GM15510 (cell line): ENCODE results near the gene TRH.

Experiments
- POLR2A ChIP-seq: IDR thresholded peaks from 3 replicates; pipeline ENCODE4 v1.6.1; 2011; ENCODE audit warnings: borderline replicate concordance; ENCODE audit not compliant: insufficient read length; ENCODE audit errors: extremely low read depth

Gene TRH

DNA sequence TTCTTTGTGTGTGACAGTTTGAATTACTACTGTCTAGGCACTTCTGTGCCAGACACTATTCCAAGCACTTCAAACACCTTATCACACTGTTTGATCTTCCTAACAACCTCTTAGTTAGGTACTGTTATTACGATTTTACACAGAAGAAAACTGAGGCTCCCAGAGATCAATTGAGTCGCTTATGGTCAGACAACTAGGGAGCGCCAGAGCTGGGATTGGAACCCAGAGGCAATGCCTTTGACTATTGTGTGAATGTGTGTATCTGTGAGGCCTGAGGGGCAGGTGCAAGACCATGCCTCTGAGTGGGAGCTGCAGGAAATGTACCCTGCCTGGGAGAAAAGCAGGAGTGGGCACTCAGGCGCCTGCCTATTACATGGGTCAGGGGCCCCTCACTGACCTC, 1.8 kb downstream of the TRH start:
- no peak for TF ChIP-seq POLR2A

DNA sequence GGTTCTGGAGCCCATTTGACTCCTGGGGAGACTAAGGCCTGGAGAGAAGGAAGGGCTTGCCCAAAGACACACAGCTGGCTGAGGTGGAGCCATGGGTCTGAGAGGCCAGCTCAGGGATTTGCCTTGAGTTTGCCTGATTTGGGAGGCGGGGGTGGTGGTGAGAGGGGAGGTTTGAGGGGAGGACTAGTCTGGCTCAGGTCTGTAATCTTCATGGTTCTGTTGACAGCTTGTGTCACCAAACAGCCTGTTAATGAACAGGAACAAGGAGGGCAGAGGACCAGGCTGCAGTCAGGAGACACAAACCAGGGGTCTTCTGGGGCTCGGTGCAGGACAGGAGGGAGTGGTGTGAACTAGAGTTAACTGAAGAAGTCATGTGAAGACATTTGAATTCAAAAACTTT, 3.6 kb downstream of the TRH start:
- TF ChIP-seq POLR2A = no peak

DNA sequence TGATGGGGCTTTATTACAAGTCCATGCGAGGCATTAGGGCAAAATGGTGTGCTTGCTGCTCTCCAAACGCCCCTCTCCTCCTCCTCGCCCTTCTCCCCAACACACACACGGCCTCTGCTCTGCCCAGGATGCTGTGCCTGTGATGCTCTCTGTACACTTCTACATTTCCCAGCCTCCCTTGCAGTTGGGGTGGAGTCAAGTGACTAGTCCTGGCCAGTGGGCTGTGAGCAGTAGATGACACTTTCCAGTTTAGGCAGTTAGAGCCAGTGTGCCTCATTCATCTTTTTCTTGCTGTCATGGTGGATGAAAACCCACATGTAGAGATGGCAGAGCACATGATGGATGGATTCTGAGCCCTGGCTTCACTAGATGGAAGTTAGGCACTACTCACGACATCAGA, 5.4 kb downstream of the TRH start:
- no peak for TF ChIP-seq POLR2A

DNA sequence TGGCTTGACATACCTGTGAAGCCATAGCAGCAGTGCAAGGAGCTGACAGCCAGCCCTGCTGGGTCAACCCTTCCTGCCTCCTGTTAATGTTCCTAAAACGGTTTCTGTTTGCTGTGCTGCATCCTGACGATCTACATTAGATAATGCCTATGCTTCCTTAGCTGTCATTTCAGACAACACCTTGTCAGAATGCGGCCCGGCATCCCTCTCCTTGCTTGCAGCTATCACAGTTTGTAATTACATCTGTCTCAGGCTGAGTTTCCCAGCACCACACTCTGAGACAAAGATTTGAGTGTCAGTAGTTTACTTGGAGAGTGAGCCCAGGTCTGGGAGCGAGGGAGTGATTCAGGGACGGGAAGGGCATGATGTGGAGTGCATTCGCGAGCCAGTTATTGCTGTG, 9.0 kb downstream of the TRH start:
- no peak for TF ChIP-seq POLR2A

DNA sequence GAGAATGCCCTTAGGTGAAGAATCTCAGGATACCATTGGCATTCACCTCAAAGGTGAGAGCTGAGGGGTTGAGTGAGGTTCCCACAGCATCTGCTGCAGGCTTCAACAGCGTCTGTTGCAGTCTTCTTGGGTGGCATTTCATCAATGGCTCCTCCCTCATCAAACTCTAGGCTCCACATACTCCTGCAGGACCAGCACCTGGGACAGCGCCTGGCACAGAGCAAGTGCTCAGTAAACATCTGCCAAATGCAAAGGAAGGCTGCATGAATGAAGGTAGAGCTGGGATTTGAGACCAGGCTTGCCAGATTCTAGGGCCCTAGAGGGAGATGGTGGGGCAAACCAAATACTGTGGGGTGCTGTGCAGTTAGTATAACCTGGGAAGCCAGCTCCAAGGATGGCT, 9.6 kb downstream of the TRH start:
- TF ChIP-seq POLR2A = no peak

DNA sequence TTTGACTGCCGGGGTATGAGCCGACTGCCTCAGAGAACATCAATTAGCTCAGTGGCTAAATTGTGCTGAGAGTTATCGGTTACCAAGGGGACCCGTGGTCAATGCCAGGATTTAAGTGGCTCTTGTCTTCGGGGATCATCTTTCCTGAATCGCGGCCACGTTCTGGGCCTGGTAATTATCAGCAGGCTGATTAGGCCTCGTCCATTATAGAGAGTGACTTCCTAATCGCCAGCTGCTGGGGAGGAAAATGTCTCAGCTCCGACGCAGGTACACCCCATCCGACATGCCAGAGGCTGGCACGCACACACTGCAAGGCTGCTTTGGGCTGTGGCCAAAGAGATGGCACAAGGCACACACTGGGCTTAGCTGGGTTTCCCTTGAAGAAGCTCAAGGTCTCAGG, 10.6 kb downstream of the TRH start:
- no peak for TF ChIP-seq POLR2A

DNA sequence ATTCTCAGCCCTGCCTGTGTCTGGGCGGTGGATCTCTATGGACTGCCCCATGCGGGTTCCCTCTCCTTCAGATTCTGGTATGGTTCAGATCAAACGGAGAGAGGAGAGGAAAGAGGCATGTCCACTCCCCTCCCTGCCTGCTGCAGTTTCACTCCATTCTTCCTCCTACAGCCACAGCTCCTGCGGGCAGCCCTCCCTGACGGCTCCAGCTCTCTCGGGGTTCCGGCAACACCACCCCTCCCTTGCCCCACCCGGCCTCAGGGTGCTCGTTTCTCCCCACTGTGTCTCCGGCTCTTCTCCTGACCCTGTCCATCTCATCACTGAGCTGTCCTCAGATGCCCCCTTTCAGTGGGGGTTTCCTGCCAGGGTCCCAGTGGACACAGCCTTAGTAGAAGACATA, 13.9 kb downstream of the TRH start:
- no peak for TF ChIP-seq POLR2A

DNA sequence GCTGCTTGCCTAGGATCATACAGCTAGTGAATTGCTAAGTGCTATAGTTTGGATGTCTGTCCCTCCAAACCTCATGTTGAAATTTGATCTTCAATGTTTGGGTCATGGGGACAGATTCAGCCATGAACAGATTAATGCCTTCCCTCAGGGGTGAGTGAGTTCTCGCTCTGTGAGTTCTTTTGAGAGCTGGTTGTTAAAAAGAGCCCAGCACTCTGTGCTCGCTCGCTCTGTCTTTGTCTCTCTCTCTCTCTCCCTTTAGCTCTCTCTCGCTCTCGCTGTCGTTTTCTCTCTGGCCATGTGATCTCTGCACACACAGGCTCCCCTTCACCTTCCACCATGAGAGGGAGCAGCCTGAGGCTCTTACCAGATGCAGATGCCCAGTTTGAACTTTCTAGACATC, 14.9 kb downstream of the TRH start:
- TF ChIP-seq POLR2A = no peak

DNA sequence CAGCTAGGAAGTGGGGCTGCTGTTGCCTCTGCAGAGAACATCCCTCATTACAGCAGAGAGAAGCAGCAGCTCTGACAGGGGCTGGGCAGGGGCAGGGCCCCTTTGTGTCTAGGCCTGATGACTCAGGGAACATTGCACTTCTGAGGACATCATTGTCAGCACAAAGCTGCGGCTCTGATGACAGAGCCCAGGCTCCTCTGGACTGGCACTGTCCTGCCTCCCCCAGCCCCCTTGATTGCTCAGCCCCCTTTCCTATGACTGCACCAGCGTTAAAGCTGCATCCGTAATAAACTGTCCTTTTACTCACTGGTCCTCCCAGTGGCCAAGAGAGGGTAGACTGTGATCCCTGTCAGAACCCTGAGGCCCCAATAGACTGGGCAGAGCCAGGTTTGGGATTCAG, 18.3 kb downstream of the TRH start:
- no peak for TF ChIP-seq POLR2A

DNA sequence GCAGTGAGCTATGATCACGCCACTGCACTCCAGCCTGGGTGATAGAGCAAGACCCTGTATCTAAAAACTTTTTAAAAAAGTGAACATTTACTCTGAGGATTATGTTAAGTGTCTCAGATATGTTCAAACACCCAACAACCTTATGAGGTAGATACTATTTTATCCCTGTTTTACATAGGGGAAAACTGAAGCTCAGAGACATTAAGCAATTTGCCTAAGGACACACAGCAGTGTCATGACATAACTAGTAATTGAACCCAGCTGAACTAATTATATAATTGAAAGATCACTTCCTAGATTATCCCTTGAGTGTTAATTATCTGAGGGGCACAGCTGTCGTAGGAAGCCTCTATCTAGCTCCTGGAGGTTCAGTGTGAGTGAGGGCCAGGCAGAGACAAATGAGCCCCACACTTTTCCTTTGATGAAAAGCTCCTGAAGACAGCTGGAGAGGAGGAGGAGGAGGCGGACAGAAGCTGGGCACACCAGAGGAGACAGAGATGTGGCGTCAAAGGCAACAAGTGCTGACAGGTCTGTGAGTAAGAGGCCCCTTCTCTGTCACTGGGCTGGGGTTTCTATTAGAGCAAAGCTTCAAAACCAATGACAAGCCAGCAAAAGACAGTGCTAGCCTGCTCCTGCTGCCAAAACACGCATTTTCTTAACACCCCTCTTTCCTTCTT, 20.5 kb downstream of the TRH start:
- no peak for TF ChIP-seq POLR2A

DNA sequence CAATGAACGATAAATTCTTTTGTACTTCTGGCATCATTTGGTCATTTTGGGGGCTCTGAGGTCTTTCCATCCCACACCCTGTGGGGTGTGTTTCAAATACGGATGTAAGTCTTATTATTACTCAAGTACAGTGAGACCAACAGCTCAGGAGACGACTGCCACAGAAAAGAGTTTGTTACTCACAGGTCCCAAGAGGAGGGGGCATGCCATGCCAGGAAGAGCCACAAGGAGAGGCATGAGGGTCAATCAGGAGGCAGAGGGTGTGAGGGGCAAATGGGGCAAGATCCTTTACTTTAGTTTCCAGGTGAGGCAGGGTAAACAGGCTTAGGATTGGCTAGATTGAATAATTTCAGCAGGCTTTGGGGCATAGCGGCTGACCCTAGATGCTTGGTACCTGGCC, 21.6 kb downstream of the TRH start:
- no peak for TF ChIP-seq POLR2A

DNA sequence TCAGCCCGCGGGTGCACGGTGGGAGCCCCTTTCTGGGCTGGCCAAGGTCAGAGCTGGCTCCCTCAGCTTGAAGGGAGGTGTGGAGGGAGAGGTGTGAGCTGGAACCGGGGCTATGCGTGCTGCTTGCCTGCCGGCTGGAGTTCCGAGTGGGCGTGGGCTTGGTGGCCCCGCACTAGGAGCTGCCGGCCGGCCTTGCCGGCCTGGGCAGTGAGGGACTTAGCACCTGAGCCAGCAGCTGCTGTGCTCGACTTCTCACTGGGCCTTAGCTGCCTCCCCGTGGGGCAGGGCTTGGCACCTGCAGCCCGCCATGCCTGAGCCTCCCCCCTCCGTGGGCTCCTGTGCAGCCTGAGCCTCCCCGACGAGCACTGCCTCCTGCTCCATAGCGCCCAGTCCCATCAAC, 36.0 kb downstream of the TRH start:
- TF ChIP-seq POLR2A = no peak

DNA sequence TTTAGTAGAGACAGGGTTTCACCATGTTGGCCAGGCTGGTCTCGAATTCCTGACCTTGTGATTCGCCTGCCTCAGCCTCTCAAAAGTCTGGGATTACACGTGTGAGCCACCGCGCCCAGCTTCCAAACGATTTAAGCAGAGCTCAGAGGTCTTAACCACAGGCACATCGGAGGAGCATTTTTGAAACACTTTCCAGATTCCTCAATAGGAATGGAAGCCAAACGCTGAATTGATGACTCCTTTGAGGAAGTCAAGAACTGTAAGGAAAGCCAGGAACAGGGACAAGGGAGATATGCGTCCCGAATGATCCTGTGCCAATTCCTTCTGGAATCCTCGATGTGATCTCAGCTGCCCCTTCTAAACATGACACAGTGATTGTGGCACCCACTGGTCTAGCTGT, 40.0 kb downstream of the TRH start:
- no peak for TF ChIP-seq POLR2A
